Putamen (tissue), 1 donor: Measurements from ENCODE around the gene PRKAR1B.

Source experiments
- DNase-seq: peaks from one replicate; pipeline ENCODE4 v3.0.0-alpha.2; 2016; ENCODE audit warnings: low spot score

Gene PRKAR1B

DNA sequence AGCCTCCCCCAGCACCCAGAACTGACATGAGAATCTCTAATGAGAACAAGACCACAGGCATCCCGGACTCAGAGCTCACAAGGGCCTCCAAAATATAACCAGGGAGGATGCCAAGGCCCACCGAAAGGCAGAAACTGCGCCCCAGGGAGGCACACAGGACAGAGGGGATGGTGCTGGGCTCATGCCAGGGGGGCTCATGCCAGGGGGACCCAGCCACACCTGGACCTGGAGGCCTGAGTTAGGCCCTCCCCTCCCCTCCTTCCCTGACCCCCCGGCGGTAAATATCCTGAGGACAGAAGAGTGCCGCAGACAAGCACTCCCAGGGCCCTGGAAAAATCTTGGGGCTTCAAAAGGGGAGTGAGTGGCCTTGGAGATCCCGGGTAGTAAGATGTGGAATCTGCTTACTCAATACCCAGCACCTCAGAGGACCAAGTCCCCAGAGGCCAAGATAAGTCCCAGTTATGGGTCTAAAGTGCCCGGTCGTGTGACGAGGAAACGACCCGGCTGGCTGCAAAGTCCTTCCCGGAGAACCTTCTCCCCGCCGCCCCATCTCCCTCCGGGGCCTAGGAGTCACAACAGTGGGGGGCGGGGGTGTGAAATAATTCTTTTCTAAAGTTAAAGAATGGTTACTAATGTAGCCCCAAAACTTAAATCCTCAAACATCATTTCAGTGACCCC is 219.3 kb downstream of the PRKAR1B start:
- no peak for DNase-seq

- no peak for DNase-seq
These were observed 220.0 kb downstream of the PRKAR1B start for GRCh38 chr7:506921-507622.

- DNase-seq: no peak
These were observed 220.7 kb downstream of the PRKAR1B start for GRCh38 chr7:506391-506831.

DNA sequence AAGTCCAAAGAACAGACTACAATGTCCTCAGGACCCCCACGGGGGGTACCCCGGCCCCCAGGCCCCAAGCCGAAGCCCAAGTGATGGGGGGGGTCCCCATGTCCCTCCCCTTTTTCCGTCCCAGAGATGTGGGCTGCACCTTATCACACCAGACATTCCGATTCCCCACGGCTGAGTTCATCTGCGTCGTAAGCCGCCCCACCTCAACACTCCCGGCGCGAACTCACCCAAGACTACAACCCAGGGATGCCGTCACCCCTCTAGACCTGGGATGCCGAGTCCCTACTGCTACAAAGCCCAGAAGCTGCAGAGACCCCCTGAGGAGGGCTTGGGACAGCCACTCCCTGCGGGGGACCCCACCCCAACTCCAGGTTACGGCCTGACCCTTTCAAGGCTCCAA is 221.9 kb downstream of the PRKAR1B start:
- DNase-seq: no peak

- no peak for DNase-seq
These were observed 222.6 kb downstream of the PRKAR1B start for GRCh38 chr7:504221-505111.

GRCh38 chr7:503575-504111 is 223.4 kb downstream of the PRKAR1B start:
- no peak for DNase-seq

GRCh38 chr7:502296-502695 is 224.8 kb downstream of the PRKAR1B start:
- DNase-seq: no peak

- DNase-seq: no peak
These were observed 225.6 kb downstream of the PRKAR1B start for GRCh38 chr7:501526-501925.

GRCh38 chr7:500521-501420 is 226.3 kb downstream of the PRKAR1B start:
- DNase-seq: no peak

- no peak for DNase-seq
These were observed 227.1 kb downstream of the PRKAR1B start for GRCh38 chr7:499853-500485.
